HG03159 (cell line): ENCODE results near the gene MRTFB.

Experiments used
- ATAC-seq: cut with Tn5 transposase; IDR thresholded peaks from one replicate; pipeline ENCODE4 v1.9.1; 2021; ENCODE audit warnings: mild to moderate bottlenecking, moderate library complexity; ENCODE audit not compliant: unreplicated experiment

Gene MRTFB

GRCh38 chr16:14225457-14225856 is 154.3 kb downstream of the MRTFB start:
- no peak for ATAC-seq

GRCh38 chr16:14232106-14232864 is 161.2 kb downstream of the MRTFB start:
- no peak for ATAC-seq

GRCh38 chr16:14236401-14236800 is 165.3 kb downstream of the MRTFB start:
- ATAC-seq = no peak

- ATAC-seq = no peak
Measured at GRCh38 chr16:14238756-14239155, 167.6 kb downstream of the MRTFB start.

GRCh38 chr16:14239791-14240190 is 168.7 kb downstream of the MRTFB start:
- ATAC-seq = no peak

GRCh38 chr16:14240219-14240843 is 169.2 kb downstream of the MRTFB start:
- no peak for ATAC-seq

- ATAC-seq = no peak
Measured at GRCh38 chr16:14240964-14241363, 169.8 kb downstream of the MRTFB start.

- ATAC-seq = no peak
Measured at GRCh38 chr16:14241631-14242030, 170.5 kb downstream of the MRTFB start.

GRCh38 chr16:14242769-14243168 is 171.7 kb downstream of the MRTFB start:
- no peak for ATAC-seq

- no peak for ATAC-seq
Measured at GRCh38 chr16:14244196-14245010, 173.3 kb downstream of the MRTFB start.

GRCh38 chr16:14248791-14249190 is 177.7 kb downstream of the MRTFB start:
- ATAC-seq = no peak

- ATAC-seq = no peak
Measured at GRCh38 chr16:14249291-14250032, 178.3 kb downstream of the MRTFB start.

- no peak for ATAC-seq
Measured at GRCh38 chr16:14251419-14251818, 180.3 kb downstream of the MRTFB start.

GRCh38 chr16:14252860-14253259 is 181.7 kb downstream of the MRTFB start:
- ATAC-seq = no peak

GRCh38 chr16:14263011-14263410 is 191.9 kb downstream of the MRTFB start:
- ATAC-seq = no peak

- ATAC-seq = no peak
Measured at GRCh38 chr16:14263769-14264168, 192.7 kb downstream of the MRTFB start.

- no peak for ATAC-seq
Measured at GRCh38 chr16:14264327-14264943, 193.3 kb downstream of the MRTFB start.

GRCh38 chr16:14268073-14268472 is 197.0 kb downstream of the MRTFB start:
- no peak for ATAC-seq

- no peak for ATAC-seq
Measured at GRCh38 chr16:14275934-14276333, 204.8 kb downstream of the MRTFB start.

- ATAC-seq = no peak
Measured at GRCh38 chr16:14278749-14279148, 207.6 kb downstream of the MRTFB start.

- ATAC-seq = no peak
Measured at GRCh38 chr16:14280541-14280940, 209.4 kb downstream of the MRTFB start.
